HG03442 (cell line): ENCODE data around the gene FAM89B.

Experiments used
- ATAC-seq: cut with Tn5 transposase; IDR thresholded peaks from one replicate; pipeline ENCODE4 v1.9.1; 2021; ENCODE audit warnings: mild to moderate bottlenecking, moderate library complexity; ENCODE audit not compliant: unreplicated experiment

FAM89B gene

GRCh38 chr11:65538915-65539743 lies 33.2 kb upstream of the FAM89B start:
- no peak for ATAC-seq

GRCh38 chr11:65539744-65540289 lies 32.5 kb upstream of the FAM89B start:
- ATAC-seq = peak; percentile 40

GRCh38 chr11:65540290-65541092 lies 31.8 kb upstream of the FAM89B start:
- ATAC-seq = peak; percentile 56

- no peak for ATAC-seq
Measured at GRCh38 chr11:65541093-65541982, 31.0 kb upstream of the FAM89B start.

- no peak for ATAC-seq
Measured at GRCh38 chr11:65542738-65543390, 29.5 kb upstream of the FAM89B start.

GRCh38 chr11:65545853-65546216 lies 26.5 kb upstream of the FAM89B start:
- ATAC-seq = no peak

GRCh38 chr11:65546217-65546958 lies 25.9 kb upstream of the FAM89B start:
- peak; percentile 60 for ATAC-seq

GRCh38 chr11:65547446-65548125 lies 24.8 kb upstream of the FAM89B start:
- ATAC-seq = no peak

- no peak for ATAC-seq
Measured at GRCh38 chr11:65548395-65548794, 23.9 kb upstream of the FAM89B start.

- ATAC-seq = no peak
Measured at GRCh38 chr11:65549096-65549495, 23.2 kb upstream of the FAM89B start.

- no peak for ATAC-seq
Measured at GRCh38 chr11:65551572-65552387, 20.6 kb upstream of the FAM89B start.

- no peak for ATAC-seq
Measured at GRCh38 chr11:65552388-65552951, 19.9 kb upstream of the FAM89B start.

GRCh38 chr11:65553301-65554001 lies 18.9 kb upstream of the FAM89B start:
- no peak for ATAC-seq

- no peak for ATAC-seq
Measured at GRCh38 chr11:65554057-65554818, 18.1 kb upstream of the FAM89B start.

- no peak for ATAC-seq
Measured at GRCh38 chr11:65554842-65555430, 17.4 kb upstream of the FAM89B start.

- no peak for ATAC-seq
Measured at GRCh38 chr11:65555693-65556231, 16.6 kb upstream of the FAM89B start.
